ENCODE results near the gene ASCC1.

ASCC1 gene

GRCh38 chr10:72096115-72097000 lies 119.7 kb downstream of the ASCC1 start:
- no peak for DNase-seq

GRCh38 chr10:72095195-72095594 lies 120.9 kb downstream of the ASCC1 start:
- DNase-seq, result no peak

- DNase-seq, result no peak
Measured at GRCh38 chr10:72094574-72094973, 121.5 kb downstream of the ASCC1 start.

GRCh38 chr10:72093450-72093849 lies 122.6 kb downstream of the ASCC1 start:
- DNase-seq, result no peak

GRCh38 chr10:72092987-72093386 lies 123.1 kb downstream of the ASCC1 start:
- DNase-seq, result no peak

GRCh38 chr10:72092171-72092924 lies 123.7 kb downstream of the ASCC1 start:
- no peak for DNase-seq

GRCh38 chr10:72090326-72090725 lies 125.8 kb downstream of the ASCC1 start:
- DNase-seq, result no peak

GRCh38 chr10:72089618-72090017 lies 126.5 kb downstream of the ASCC1 start:
- DNase-seq, result no peak

- peak; percentile 68 for DNase-seq
Measured at GRCh38 chr10:72088889-72089575, 127.0 kb downstream of the ASCC1 start.

- peak; percentile 34 for DNase-seq
Measured at GRCh38 chr10:72087969-72088888, 127.8 kb downstream of the ASCC1 start, which contains the start of gene SPOCK2. Gene SPOCK2 (minus strand): TSS chr10:72088551. CDS start chr10:72088328, 223 bp downstream.

- no peak for DNase-seq
Measured at GRCh38 chr10:72087392-72087968, 128.6 kb downstream of the ASCC1 start.

GRCh38 chr10:72086466-72087391 lies 129.3 kb downstream of the ASCC1 start:
- peak; percentile 35 for DNase-seq

GRCh38 chr10:72085864-72086465 lies 130.1 kb downstream of the ASCC1 start:
- DNase-seq, result no peak

- DNase-seq, result no peak
Measured at GRCh38 chr10:72085166-72085565, 130.9 kb downstream of the ASCC1 start.

- DNase-seq, result no peak
Measured at GRCh38 chr10:72083790-72084459, 132.2 kb downstream of the ASCC1 start.

GRCh38 chr10:72082856-72083789 lies 133.0 kb downstream of the ASCC1 start:
- no peak for DNase-seq

GRCh38 chr10:72081772-72082590 lies 134.1 kb downstream of the ASCC1 start:
- DNase-seq, result no peak
